Stimulated activated CD4-positive, alpha-beta T cell treated with anti-CD3 and anti-CD28 coated beads, Interleukin-4, amount 100 ng/mL, for 24 hours (primary cell): Measurements from ENCODE around the gene CLEC18C.
"Not testable (repeated sequence)": the region's sequence is repeated elsewhere in the genome, so short reads cannot be mapped to it uniquely, and the experiment has no call there.

Experiments used
- DNase-seq: peaks from one replicate; pipeline ENCODE4 v3.0.0-alpha.2; 2020

CLEC18C gene

GRCh38 chr16:70173212-70173837, at the start of gene CLEC18C:
TSS of gene CLEC18C (plus strand) at chr16:70173787. CDS start at chr16:70174279, 492 bp downstream.
- DNase-seq, result not testable (repeated sequence)

GRCh38 chr16:70123822-70124221, 49.8 kb upstream of the CLEC18C start:
- DNase-seq, result not testable (repeated sequence)

DNA sequence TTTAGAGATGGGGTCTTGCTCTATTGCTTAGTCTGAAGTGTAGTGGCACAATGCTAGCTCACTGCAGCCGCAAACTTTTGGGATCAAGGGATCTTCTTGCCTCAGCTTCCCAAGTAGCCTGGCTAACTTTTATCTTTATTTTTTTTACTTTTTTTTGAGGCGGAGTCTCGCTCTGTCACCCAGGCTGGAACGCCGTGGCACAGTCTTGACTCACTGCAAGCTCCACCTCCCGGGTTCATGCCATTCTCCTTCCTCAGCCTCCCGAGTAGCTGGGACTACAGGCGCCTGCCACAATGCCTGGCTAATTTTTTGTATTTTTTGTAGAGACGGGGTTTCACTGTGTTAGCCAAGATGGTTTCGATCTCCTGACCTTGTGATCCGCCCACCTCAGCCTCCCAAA, 47.4 kb upstream of the CLEC18C start:
- DNase-seq, result not testable (repeated sequence)

- not testable (repeated sequence) for DNase-seq
These were observed 45.9 kb upstream of the CLEC18C start for GRCh38 chr16:70127706-70128105.

- DNase-seq, result not testable (repeated sequence)
These were observed 44.7 kb upstream of the CLEC18C start for GRCh38 chr16:70128844-70129243.

DNA sequence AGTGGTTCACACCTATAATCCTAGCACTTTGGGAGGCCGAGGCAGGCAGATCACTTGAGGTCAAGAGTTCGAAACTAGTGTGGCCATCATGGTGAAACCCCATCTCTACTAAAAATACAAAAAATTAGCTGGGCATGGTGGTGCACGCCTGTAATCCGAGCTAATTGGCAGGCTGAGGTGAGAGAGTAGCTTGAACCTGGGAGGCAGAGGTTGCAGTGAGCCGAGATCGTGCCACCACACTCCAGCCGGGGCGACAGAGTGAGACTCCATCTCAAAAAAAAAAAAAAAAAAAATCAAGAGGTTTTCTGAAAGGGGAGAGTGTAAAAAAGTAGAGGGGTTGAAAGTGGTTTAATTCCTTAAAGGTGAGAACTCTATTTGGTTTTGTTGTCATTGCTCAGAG, 37.8 kb upstream of the CLEC18C start:
- DNase-seq, result not testable (repeated sequence)

DNA sequence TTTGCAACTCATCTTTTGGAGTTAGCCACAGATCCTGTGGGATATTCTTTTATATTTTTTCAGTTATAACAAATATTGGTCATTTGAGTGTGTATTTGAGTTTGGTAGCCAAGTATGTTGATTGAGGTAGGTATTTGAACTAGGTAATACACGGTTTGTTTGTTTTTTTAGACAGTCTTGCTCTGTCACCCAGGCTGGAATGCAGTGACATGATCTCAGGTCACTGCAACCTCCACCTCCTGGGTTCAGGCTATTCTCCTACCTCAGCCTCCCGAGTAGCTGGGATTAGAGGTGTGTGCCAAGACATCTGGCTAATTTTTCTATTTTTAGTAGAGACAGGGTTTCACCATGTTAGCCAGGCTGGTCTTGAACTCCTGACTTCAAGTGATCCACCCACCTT, 37.0 kb upstream of the CLEC18C start:
- not testable (repeated sequence) for DNase-seq

- not testable (repeated sequence) for DNase-seq
These were observed 30.8 kb upstream of the CLEC18C start for GRCh38 chr16:70142739-70143138.

- not testable (repeated sequence) for DNase-seq
These were observed 30.2 kb upstream of the CLEC18C start for GRCh38 chr16:70143231-70143895.

DNA sequence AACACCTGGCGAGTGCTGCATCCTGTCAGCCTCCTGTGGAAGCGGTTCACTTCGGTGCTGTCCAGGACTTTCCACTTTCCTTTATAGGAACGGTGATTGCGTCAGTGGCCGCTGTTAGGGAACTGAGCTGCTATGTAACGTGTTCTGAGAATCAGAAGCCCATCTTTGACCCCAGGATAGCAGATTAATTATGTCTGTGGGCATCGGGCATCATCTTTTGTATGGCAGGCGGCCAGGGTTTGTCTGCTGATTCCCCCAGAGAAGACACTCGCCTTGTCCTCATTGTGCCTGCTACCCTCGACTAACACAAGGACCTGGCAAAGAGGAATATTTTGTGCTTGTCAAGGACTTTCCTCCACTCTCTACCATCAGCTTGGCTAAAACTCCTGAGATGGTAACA, 25.7 kb upstream of the CLEC18C start:
- not testable (repeated sequence) for DNase-seq

- not testable (repeated sequence) for DNase-seq
These were observed 25.1 kb upstream of the CLEC18C start for GRCh38 chr16:70148453-70148852.

- DNase-seq, result not testable (repeated sequence)
These were observed 24.3 kb upstream of the CLEC18C start for GRCh38 chr16:70149296-70149695.

GRCh38 chr16:70151391-70151790, 22.2 kb upstream of the CLEC18C start:
- no peak for DNase-seq

- DNase-seq, result no peak
These were observed 21.6 kb upstream of the CLEC18C start for GRCh38 chr16:70151941-70152509.

- DNase-seq, result no peak
These were observed 20.8 kb upstream of the CLEC18C start for GRCh38 chr16:70152578-70153302.

DNA sequence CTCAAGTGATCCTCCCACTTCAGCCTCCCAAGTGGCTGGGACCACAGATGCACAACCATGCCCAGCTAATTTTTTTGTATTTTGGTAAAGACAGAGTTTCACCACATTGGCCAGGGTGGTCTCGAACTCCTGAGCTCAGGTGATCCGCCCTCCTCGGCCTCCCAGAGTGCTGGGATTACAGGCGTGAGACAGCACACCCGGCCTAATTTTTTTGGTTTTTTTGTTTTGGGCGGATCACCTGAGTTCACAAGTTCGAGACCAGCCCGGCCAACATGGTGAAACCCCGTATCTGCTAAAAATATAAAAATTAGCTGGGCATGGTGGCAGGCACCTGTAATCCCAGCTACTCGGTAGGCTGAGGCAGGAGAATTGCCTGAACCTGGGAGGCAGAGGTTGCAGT, 18.9 kb upstream of the CLEC18C start:
- DNase-seq, result not testable (repeated sequence)

DNA sequence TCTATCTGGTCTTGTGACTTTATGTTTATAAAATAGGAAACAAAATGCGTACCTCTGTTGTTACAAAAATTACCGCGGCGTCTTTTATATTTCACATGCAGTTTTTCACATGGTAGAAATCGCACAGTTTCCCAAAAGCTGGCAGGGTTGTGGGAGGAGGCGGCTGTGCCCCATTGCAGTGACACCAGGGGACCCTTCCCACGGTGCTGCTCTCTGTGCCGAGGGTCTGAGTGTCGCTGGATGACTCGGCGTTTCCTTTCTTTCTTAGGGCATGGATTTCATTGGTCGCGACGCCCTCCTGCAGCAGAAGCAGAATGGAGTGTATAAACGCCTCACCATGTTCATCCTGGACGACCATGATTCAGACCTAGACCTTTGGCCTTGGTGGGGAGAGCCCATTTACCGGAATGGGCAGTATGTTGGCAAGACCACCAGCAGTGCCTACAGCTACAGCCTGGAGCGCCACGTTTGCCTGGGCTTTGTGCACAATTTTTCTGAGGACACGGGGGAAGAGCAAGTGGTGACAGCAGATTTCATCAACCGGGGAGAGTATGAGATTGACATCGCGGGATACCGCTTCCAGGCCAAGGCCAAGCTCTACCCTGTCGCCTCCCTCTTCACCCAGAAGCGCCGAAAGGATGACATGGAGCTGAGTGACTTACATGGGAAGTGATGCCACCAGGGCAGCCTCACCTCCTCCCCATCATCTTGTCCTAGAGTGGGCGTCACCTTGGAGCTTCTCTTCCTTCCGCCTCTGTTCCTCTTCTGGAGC, 17.2 kb upstream of the CLEC18C start:
- DNase-seq, result no peak

GRCh38 chr16:70157105-70157476, 16.5 kb upstream of the CLEC18C start:
- no peak for DNase-seq

- DNase-seq, result no peak
These were observed 15.9 kb upstream of the CLEC18C start for GRCh38 chr16:70157477-70158260.

DNA sequence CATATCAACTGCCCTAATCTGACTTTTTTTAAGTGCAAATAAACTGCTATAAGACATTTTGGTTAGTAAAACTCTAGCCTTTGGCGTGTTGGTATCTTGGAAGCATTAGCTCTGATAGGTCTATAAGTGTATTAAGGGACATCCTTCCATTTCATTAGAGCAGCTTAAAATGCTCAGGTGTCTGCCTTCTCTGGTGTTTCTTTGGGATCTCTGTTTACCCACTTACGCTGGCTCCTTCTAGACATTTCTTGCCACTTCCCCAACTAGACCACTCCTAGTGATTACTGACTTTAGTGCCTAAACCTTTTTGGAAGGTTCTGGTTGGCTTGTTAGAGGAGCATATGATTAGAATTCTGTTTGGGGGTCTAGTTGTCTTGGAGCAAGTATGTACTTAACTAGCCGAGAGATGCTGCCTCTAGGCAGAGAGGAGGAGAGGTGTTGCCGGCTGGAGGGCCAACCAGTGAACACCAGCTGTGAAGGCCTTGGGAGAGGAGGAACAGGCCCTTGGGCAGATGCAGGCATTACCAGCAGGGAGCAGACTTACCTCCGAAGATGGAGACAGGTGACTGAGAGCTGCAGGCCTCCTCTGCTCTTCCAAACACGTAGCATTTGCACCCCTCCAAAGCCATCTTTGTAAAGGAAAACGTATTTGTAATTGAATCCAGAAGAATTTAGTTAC, 15.2 kb upstream of the CLEC18C start:
- no peak for DNase-seq
